Hematopoietic multipotent progenitor cell treated with erythropoietin and hydrocortisone succinate and interleukin-3 and kit ligand, for 17 days (in vitro differentiated cells): ENCODE results near the gene DAB2IP.

Experiments used
- DNase-seq: peaks from one replicate; pipeline ENCODE4 v3.0.0-alpha.2; 2015; ENCODE audit warnings: low spot score

Gene DAB2IP

GRCh38 chr9:121744687-121745395 lies 93.4 kb downstream of the DAB2IP start:
- DNase-seq: no peak

- no peak for DNase-seq
Measured at GRCh38 chr9:121745396-121745695, 93.9 kb downstream of the DAB2IP start.

DNA sequence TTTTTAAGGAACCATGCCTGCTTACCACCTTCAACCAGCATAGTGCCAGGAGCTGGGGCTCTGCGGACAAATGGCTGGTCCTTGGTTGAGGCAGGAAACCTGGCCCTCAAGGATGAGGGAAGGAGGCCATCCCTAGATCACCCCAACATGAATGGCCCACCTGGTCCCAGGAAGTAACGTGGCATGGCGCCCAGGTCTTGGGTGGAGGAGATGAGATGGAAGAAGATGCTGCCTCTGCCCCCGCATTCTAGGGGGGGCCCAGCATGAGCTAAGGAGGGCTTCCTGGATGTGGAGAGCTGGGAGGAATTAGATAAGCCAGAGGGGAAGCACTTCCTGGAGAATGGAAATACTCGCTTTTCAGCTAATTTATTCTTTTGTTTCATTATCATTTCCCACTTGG lies 95.0 kb downstream of the DAB2IP start:
- no peak for DNase-seq

DNA sequence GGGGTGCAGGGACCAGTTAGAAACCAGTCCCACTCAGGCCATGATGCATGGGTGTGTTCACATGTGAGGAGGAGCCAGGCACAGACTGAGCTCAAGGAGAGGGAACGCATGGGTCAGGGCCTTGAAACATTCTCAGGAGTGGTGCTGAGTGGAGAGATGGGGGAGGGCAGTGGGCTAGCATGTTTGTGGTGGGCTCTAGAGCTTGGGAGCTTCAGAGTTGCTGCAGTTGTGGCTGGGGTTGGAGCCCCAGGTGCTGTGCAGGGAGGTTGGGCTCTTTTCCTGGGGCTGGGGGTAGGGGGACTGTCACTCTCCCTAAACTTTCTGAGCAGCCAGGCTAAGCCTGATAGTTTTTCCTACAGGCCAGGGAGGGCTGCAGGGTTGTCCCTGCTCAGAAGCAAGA lies 95.4 kb downstream of the DAB2IP start:
- no peak for DNase-seq

DNA sequence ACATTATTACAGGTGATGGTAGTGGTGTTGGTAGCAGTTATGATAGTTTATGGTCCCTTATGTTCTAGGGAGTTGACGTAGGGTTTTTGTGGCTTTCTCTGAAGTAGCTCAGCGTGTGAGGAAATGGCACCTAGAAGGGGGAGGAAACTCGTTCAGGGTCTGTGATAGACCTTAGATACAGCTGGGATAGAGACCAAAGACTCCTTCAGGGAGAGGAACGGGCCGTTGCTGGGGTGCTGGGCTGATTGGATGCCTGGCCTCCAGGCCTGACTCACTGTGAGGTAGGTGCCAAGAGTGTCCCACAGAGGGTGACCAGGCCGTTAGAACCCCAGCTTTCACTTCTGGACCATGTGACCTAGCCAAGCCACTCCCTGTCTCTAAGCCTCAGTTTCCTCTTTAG lies 96.6 kb downstream of the DAB2IP start:
- no peak for DNase-seq

GRCh38 chr9:121748727-121749423 lies 97.4 kb downstream of the DAB2IP start:
- no peak for DNase-seq

GRCh38 chr9:121749614-121750013 lies 98.2 kb downstream of the DAB2IP start:
- no peak for DNase-seq

DNA sequence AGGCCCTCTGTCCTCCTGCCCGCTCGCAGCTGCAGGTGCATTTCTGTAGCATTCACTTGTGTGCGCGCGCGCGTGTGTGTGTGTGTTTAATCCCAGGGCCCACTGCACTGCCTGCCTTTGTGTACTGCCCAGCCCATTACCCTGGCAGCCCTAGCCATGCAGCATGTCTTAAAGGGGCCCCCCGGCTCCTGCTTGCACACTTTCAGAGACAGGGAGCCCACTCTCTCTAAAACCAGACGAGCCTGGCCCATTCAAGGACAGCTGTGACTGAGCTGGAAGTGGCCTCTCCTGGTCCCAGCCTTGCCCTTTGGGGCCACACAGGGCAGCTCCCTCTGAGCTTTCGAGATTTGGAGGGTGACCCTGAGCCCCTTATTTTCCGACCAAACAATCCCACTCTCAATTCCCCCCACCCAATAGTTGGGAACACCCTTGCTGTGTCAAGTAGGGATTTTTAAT lies 98.9 kb downstream of the DAB2IP start:
- no peak for DNase-seq

DNA sequence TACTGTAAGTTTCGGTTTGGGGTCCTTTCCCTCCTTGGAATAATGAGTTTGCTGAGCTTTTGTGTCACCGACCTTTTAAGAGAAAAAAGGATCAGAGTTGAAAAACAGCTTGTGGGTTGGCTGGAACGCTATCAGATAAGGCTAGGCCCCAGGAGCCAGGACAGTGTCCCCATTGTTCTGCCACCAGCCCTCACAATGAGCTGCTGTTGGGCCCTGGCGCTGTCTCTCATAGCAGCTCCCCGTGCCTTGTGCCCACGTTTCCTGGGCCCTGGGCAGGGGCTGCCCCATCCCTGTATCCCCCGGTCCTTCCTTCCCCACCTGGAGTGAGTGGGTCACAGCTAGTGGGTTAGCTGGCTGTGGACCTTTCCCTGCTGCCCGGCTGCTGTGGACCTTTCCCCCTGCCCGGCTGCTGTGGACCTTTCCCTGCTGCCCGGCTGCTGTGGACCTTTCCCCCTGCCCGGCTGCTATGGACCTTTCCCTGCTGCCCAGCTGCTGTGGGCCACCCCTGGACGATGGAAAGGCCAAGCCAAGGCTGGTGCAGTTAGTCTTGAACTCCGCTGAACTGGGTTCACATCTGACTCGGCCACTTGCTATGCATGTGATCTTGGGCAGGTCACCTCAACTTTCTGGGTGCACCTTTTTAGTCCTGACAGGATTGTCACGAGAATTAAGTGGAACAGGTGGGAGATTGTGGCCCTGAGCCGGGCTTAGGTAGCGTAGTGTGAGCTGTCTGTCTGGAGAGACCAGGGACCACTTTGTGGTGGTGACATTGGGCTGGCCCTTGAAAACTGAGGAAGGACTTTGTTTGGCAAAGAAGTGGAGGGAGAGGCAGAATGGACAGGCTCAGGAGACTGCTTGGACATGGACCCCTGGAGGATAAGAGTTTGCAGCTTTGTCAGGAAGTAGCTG lies 99.5 kb downstream of the DAB2IP start:
- no peak for DNase-seq

DNA sequence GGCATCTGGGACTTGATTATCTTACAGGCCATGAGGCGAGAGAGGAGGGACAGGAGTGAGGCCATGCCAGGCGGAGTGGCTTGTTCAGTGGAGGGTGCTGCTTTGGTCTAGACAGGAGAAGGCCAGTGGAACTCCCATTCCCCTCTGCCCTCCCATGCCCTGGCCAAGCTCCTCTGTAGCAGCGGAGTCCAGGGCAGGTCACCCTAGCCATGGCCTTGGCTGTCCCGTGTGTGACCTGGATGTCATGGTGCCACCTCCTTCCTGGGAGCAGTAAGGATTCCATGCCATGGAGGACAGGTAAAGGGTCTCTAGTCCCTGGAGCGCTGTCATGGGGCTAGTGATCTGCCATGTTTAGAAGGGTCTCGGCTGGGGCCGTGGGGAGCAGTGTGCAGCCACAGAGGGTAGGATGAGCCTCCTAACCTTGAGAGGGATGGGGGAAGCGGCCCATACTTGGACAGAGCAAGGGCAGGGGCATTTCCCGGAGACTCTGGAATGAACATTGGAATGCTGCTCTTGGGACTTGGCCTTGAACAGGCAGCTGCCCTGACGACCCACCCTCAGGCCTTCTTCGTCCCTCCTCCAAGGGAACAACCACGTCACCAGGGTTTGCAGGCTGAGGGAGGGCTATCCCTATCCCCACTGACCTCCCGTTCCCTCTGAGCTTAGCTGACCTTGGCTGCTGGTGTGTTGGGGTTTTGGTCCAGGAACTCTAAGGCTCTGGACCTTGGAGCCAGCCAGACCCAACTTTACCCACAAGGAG lies 100.4 kb downstream of the DAB2IP start:
- DNase-seq: no peak

DNA sequence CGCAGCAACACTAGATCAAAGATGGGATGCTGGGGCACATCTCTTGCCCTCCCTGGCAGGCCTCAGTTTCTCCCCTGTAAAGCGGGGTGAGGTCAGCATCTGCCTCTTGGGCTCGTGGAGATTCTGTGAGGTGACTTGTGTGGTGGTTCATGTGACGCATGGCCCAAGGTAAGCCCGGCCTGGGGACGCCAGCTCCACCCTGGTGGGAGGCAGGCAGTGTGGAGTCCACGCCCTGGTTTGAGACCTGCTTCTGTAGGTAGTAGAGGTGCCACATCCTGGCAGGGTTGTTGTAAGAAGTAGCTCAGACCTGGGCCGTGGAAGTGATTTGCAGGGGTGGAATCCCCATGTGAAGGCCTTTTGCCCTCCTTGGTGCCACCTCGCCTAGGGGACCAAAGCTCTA lies 101.5 kb downstream of the DAB2IP start:
- no peak for DNase-seq

DNA sequence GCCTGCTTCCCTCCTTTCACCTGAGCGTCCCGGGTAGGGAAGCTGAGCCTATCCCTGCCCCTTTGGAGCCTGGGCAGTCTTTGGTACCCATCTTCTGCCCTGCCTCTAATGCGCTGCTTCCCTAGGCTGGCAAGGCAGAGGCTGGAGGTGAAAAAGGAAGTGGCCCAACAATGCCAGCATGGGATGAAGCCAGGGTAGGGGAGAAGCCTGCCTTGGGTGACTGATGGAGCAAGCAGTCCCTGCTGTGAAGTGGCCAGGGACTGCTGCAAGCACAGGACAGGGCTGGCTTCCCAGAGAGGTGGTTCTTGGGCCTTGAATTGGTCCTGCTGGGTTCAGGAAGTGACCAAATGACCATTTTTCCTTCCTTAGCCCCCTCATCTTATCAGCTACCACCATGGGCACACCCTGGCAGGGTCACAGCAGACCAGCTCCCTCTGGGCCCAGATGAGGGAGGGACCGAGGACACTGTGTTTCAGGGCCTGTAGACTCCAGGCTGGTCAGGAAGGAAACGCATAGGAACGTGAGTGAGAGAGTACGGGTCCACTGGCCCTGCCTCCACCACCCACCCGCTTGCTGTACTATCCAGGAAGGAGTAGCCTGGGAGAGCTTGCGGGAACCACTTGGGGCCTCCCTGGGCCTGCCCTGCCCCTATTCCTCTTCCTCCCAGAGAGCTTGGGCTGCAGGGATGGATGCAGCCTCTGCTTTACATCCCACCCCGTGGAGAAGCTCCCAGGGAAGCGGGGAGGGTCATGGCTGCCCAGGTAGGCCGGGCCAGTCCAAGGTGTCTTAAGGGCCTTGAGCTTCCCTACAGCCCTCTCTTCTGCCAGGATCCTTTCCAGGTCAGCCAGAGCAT lies 102.6 kb downstream of the DAB2IP start:
- DNase-seq: no peak

GRCh38 chr9:121754655-121755436 lies 103.4 kb downstream of the DAB2IP start:
- no peak for DNase-seq

- DNase-seq: no peak
Measured at GRCh38 chr9:121755581-121755980, 104.1 kb downstream of the DAB2IP start.

GRCh38 chr9:121756474-121757280 lies 105.2 kb downstream of the DAB2IP start:
- no peak for DNase-seq

DNA sequence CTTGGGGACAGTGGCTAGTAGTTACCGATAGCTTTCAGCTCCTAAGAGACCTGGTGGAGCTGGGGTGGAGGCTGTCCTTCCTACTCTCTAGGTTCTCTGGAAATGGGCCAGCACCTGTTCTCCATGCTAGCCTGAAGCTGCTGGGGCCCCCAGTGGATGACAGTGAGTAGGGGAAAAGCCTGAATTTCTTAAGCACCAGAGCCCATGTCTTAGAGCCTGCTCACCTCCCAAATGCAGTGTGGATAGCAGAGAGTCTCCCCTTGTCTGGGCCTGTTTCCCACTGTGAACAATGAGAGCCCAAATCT lies 105.8 kb downstream of the DAB2IP start:
- no peak for DNase-seq

DNA sequence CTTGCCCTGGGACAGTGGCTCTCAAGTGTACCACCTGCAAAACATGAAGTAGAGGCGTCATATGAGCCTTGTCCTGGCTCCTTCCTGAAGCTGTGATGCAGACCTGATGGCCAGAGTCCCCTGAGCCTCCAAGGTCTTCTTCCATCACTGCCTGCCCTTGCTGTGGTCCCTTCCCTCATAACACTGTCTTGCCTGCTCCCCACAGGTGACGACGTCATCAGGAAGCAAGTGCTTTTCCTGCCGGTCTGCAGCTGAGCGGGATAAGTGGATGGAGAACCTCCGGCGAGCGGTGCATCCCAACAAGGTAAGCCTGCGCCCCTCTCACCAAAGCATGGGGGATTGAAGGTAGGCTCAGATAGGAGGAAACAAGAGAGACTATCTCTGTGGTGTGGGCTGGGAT lies 107.3 kb downstream of the DAB2IP start:
- no peak for DNase-seq

- no peak for DNase-seq
Measured at GRCh38 chr9:121759996-121760395, 108.6 kb downstream of the DAB2IP start.

GRCh38 chr9:121760571-121760970 lies 109.1 kb downstream of the DAB2IP start:
- DNase-seq: no peak

- DNase-seq: no peak
Measured at GRCh38 chr9:121763131-121763530, 111.7 kb downstream of the DAB2IP start.
